Fibroblast of pulmonary artery (primary cell): ENCODE measurements around the gene CYSTM1.
A peak's percentile ranks its signal among the peaks of the same experiment; 100 is the strongest.

Experiments
- DNase-seq: peaks from one replicate; pipeline ENCODE4 v3.0.0-alpha.2; 2010; ENCODE audit warnings: low read depth
- H3K4me3 ChIP-seq: replicated peaks from 2 replicates; pipeline ENCODE4 v1.5.1; 2011; ENCODE audit warnings: low read depth, mild to moderate bottlenecking, control low read depth, low read length, moderate library complexity
- CTCF ChIP-seq: IDR thresholded peaks from 2 replicates; pipeline ENCODE4 v1.5.1; 2011; ENCODE audit warnings: mild to moderate bottlenecking, control low read depth, low read length, inconsistent platforms; ENCODE audit errors: missing control alignments

CYSTM1 gene

GRCh38 chr5:140260089-140260656, 85.2 kb downstream of the CYSTM1 start:
- TF ChIP-seq CTCF, result no peak
- no peak overlapping the region for H3K4me3 ChIP-seq
- no peak for DNase-seq

DNA sequence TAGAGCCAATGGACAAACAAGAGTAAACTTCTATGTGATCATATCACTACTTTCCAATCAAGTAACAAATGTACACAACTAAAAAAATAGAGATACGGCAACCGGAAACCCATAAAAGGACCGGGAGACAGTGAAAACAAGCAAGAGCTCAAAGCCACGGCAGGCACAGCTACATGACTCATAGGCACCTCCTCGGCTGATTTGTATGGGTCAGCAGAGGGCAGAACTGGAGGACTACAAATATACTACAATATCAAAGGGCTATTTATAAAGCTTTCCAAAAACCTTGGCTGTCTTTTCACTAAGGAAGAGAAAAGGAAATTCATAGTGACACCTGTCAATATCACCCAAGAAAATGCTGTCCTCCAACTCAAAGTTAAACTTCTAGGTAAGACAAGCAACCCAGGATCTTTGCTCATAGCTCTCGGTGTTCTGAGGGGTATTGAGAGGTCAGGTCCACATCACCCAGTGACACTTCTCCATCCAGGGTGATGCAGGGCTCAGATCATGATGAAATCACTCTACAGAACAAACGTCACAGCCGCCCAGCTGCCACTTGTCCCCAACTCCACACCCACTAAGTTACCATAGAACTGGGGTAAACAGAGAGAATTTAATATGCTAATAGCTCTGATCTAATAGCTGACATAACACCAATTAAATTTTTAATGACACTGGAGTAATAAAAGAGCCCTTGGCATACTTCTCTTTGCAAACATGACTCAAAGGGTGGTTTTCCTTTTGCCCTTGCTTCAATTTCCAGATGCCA, 86.6 kb downstream of the CYSTM1 start:
- peak; percentile 86 for DNase-seq
- H3K4me3 ChIP-seq, result no peak overlapping the region

GRCh38 chr5:140262221-140262620, 87.2 kb downstream of the CYSTM1 start:
- no peak overlapping the region for H3K4me3 ChIP-seq
- DNase-seq, result no peak
- TF ChIP-seq CTCF, result no peak

More for the DNA sequence above, 86.6 kb downstream of the CYSTM1 start:
- peak; percentile 18 for TF ChIP-seq CTCF

DNA sequence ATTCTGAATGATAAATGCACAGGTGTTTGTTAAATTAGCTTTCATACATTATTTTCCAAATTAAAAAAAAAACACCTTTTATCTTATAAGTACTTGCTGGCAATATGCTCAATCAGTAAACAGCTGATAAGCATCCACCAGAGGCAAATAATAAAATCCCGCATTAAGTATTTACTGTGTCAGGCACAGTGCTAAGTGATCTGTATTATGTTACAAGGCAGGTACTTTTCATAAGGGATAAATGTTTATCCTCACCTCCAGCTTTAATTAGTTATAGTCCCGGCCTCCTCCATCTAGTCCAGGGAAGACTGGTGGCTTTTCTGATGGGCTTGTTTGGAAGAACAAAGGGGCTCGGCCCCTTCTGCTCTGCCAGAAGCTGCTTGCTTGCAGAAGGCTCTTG, 87.9 kb downstream of the CYSTM1 start:
- no peak overlapping the region for H3K4me3 ChIP-seq
- TF ChIP-seq CTCF, result no peak
- DNase-seq, result no peak

GRCh38 chr5:140265845-140266244, 90.9 kb downstream of the CYSTM1 start:
- no peak for TF ChIP-seq CTCF
- no peak for DNase-seq

DNA sequence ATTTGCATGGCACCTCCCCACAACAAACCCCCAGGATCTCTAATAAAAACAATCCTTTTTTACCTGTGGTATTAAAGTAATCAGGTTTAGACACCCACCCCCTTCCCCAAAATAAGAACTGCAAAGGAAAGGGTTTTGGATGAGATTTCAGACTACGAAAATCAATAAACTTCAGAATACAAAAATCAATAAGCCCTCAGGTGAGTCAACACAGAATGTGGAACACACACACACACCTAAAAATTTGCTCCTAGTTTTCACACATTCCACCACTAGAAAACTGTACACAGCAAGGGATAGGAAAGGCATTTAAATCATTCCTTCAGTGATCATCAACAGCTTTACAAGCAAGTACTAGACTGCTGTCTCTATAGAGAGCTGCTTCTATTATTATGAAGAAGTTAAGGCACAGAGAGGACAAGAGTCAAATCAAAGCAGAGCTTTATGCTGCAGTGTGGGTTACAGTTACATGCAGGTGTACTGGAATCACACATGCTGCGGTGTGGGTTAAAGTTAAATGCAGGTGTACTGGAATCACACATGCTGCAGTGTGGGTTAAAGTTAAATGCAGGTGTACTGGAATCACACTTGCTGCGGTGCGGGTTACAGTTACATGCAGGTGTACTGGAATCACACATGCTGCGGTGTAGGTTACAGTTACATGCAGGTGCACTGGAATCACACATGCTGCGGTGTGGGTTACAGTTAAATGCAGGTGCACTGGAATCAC, 91.6 kb downstream of the CYSTM1 start:
- TF ChIP-seq CTCF, result no peak
- H3K4me3 ChIP-seq, result no peak overlapping the region
- no peak for DNase-seq

More at GRCh38 chr5:140265845-140266244, 90.9 kb downstream of the CYSTM1 start:
- H3K4me3 ChIP-seq, result no peak overlapping the region
